ENCODE measurements around the gene SIKE1.

The SIKE1 gene

GRCh38 chr1:114755006-114755931 is 25.2 kb downstream of the SIKE1 start:
- DNase-seq (ENCODE audit: low spot score), result no peak

GRCh38 chr1:114753702-114754101 is 26.8 kb downstream of the SIKE1 start:
- peak; percentile 27 for DNase-seq (ENCODE audit: low spot score)

- DNase-seq (ENCODE audit: low spot score), result no peak
Measured at GRCh38 chr1:114753143-114753542, 27.3 kb downstream of the SIKE1 start.

DNA sequence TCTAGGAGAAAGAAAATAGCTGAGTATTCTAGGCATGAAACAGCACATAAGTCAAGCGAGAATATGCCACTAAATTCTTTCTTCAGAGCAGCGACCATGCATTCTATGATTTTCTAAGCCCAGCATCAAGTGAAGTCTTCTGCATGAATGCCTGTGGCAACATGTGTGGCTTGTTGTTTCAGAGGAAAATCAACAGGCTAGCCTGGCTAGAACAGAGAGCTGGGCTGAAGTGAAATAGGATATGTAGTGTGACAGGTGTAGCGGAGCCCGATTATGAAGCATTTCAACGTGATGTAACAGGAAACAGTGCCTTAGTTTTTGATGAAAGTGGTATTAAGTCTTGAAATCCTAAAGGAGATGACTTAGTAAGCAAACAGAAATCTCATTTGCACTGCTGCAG is 29.7 kb downstream of the SIKE1 start:
- DNase-seq (ENCODE audit: low spot score), result no peak

DNA sequence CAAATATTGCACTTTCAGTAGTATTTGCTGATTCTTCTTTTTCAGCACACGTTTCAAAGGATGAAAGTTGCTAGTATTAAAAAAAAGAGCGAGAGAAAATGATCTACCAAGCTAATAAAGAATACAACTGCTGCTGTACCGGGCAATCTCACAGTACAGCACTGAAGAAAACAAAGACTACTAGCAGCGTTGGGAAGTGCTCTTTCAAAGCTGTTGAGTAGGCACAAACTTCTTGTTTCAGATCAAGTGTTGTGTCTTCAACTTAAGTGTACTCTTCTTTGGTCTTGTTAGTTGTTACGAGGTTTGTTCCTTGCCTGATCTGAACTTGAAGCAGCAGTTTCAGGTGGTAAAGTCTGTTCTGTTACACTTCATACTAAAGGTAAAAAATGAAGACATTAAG is 30.6 kb downstream of the SIKE1 start:
- DNase-seq (ENCODE audit: low spot score), result no peak

- DNase-seq (ENCODE audit: low spot score), result peak; percentile 56
Measured at GRCh38 chr1:114746450-114747121, 33.9 kb downstream of the SIKE1 start.

GRCh38 chr1:114745291-114745690 is 35.2 kb downstream of the SIKE1 start:
- DNase-seq (ENCODE audit: low spot score), result peak; percentile 61

GRCh38 chr1:114741963-114742746 is 38.3 kb downstream of the SIKE1 start:
- no peak for DNase-seq (ENCODE audit: low spot score)

DNA sequence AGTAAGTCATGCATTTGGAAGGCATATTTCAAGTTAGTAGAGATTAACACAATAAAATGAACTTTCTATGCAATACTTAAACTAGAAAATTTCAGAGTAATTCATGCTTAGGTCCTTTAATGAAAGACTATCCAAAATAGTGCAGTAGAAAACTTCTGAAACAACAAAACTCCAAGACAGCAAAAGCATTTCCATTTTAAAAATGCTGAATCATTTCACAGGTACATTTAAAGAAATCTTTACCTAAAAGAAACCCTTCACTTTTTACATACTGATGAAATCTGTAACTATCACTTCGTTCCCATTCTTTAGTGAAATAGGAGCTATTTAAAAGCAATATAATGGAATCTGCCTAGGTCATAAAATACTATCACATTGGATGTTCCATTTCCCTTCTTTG is 40.2 kb downstream of the SIKE1 start:
- DNase-seq (ENCODE audit: low spot score), result no peak

DNA sequence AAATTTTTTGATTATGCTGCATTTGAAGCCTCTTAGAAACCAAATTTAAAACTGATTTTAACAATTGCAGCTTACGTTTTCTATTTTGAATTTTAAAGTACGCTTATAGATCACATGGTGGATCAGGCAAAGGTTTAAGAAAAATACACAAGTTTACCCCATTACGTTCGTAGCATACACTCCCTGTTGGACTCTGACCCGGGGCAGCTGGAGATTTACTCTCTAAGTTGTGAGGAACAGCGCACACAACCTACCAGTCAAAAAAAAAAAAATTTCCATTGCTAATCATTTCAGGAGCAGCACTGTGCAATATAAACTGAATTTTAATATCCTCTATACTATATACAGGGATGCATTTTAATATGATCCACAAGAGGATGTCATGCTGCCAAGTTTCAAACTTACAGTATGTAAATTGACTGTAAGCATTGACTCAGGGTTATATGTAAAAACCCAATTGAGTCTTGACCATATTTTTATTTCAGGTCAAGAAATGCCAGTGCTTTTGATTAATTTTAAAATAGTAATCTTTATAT is 43.1 kb downstream of the SIKE1 start:
- no peak for DNase-seq (ENCODE audit: low spot score)

- DNase-seq (ENCODE audit: low spot score), result no peak
Measured at GRCh38 chr1:114735479-114735878, 45.0 kb downstream of the SIKE1 start.

DNA sequence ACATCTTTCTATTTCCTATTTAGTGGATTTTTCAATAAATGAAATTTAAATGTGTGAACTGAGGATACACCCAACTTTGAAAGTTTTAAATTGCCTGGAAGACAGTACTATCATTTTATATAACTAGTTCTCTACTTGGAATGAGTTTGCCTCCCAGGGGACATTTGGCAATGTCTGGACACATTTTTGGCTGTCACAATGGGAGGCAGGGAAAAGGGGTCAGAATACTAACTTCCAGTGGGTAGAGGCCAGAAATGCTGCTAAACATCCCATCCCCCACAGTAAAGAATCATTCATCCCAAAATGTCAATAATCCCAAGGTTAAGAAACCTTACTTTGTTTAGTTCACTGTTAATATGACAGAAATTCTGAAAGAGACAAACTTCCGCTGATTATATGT is 50.7 kb downstream of the SIKE1 start:
- DNase-seq (ENCODE audit: low spot score), result no peak

GRCh38 chr1:114728553-114728952 is 51.9 kb downstream of the SIKE1 start:
- no peak for DNase-seq (ENCODE audit: low spot score)

GRCh38 chr1:114725230-114725629 is 55.3 kb downstream of the SIKE1 start:
- no peak for DNase-seq (ENCODE audit: low spot score)

- no peak for DNase-seq (ENCODE audit: low spot score)
Measured at GRCh38 chr1:114723915-114724314, 56.6 kb downstream of the SIKE1 start.

DNA sequence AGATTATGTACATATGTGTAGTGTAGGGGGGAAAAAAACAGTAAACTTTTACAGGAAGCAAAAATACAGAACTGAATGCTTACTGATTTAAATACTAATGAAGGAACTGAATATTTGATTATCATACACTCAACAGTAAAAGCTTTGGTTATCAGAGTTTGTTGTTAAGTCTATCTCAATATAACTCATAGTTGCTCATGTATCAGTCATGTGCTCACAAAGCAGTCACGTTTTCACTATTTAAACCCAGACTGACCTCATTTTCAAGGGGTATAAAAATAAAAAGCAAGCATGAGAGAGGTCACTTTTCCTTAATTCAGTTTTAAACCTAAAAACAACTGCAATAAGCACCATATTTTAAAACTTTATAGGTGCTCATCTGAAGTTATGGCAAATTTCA is 57.0 kb downstream of the SIKE1 start:
- DNase-seq (ENCODE audit: low spot score), result no peak

- no peak for DNase-seq (ENCODE audit: low spot score)
Measured at GRCh38 chr1:114720492-114720891, 60.0 kb downstream of the SIKE1 start.

Data from activated CD4-positive, alpha-beta T cell treated with anti-CD3 and anti-CD28 coated beads, Interleukin-2, Interleukin-4, amounts not matched to agents 100 ng/mL and 50 ng/mL, durations not matched to agents 16 hours and 8 hours (primary cell).